SK-N-SH (cell line): ENCODE data around the gene DAGLA. TPM values are rescaled to one million over a fixed set of nuclear protein-coding genes. Genes with fewer than 3 reads are reported as not detected.

Experiments
- CTCF ChIA-PET: fragments of 300-600, 350-600 bp; formaldehyde crosslinking; extraction: SDS; loops from one replicate; lab custom pipeline; 2021; lab: Yijun Ruan, JAX
- POLR2A ChIA-PET: fragments of 350-600 bp; sonication (Branson Sonifier 250); formaldehyde crosslinking; extraction: SDS; loops from one replicate; lab custom pipeline; 2020; ENCODE audit warnings: antibody characterized with exemption, inconsistent platforms; lab: Yijun Ruan, JAX
- DNase-seq: peaks from one replicate; pipeline ENCODE4 v3.0.0; 2012
- H2AFZ ChIP-seq: fragments of 200-600 bp; sonication (generic); 2 replicates; pipeline ENCODE4 v1.8.1; 2016; ENCODE audit warnings: antibody characterized with exemption, mild to moderate bottlenecking, low read depth
- H3F3A ChIP-seq: fragments of 200-600 bp; sonication (generic); replicated peaks from 2 replicates; pipeline ENCODE3; 2016; ENCODE audit warnings: antibody characterized with exemption, mild to moderate bottlenecking; ENCODE audit not compliant: insufficient read depth
- H3K27ac ChIP-seq, 2 experiments: fragments of 200-500 bp in 1 of 2; fragments of 200-600 bp in 1 of 2; sonication (Bioruptor generic) in 1 of 2; sonication (generic), shearing (Covaris generic) in 1 of 2; 2 replicates each; pipeline versions ENCODE4 v1.5.1 to v1.6.1; 2014 to 2016; ENCODE audit warnings: low read depth in 2 of 2, inconsistent platforms in 1 of 2, low read length in 1 of 2, mild to moderate bottlenecking in 1 of 2, mixed read lengths in 1 of 2
- H3K27me3 ChIP-seq: fragments of 200-600 bp; sonication (generic), shearing (Covaris generic); 2 replicates; pipeline ENCODE4 v1.6.1; 2016; ENCODE audit warnings: mixed run types; ENCODE audit not compliant: insufficient read depth
- H3K36me3 ChIP-seq, 2 experiments: fragments of 200-500 bp in 1 of 2; fragments of 200-600 bp in 1 of 2; sonication (Bioruptor generic) in 1 of 2; sonication (generic) in 1 of 2; replicated peaks in 1 of 2; 2 replicates each; pipeline versions ENCODE3 to v1.5.1; 2014 to 2016; ENCODE audit warnings: low read length in 1 of 2, mild to moderate bottlenecking in 1 of 2; ENCODE audit not compliant: insufficient read depth in 2 of 2, control insufficient read depth in 1 of 2
- H3K4me1 ChIP-seq, 2 experiments: fragments of 200-500 bp in 1 of 2; fragments of 200-600 bp in 1 of 2; sonication (Bioruptor generic) in 1 of 2; sonication (generic), shearing (Covaris generic) in 1 of 2; 2 replicates each; pipeline versions ENCODE4 v1.5.1 to v1.6.1; 2014 to 2016; ENCODE audit warnings: low read depth in 1 of 2, low read length in 1 of 2, mixed run types in 1 of 2; ENCODE audit not compliant: insufficient read depth in 2 of 2, control insufficient read depth in 1 of 2
- H3K4me2 ChIP-seq: fragments of 200-600 bp; sonication (generic), shearing (Covaris generic); 2 replicates; pipeline ENCODE4 v1.6.1; 2017; ENCODE audit warnings: mixed run types
- H3K4me3 ChIP-seq, 2 experiments: fragments of 200-500 bp in 1 of 2; fragments of 200-600 bp in 1 of 2; sonication (Bioruptor generic) in 1 of 2; sonication (generic), shearing (Covaris generic) in 1 of 2; 2 replicates each; pipeline versions ENCODE4 v1.5.1 to v1.8.1; 2014 to 2016; ENCODE audit warnings: low read depth in 2 of 2, inconsistent platforms in 1 of 2, low read length in 1 of 2, mild to moderate bottlenecking in 1 of 2, mixed read lengths in 1 of 2, moderate library complexity in 1 of 2
- H3K79me2 ChIP-seq: fragments of 200-600 bp; sonication (generic); 2 replicates; pipeline ENCODE4 v1.8.1; 2017; ENCODE audit warnings: mild to moderate bottlenecking; ENCODE audit not compliant: insufficient read depth
- H3K9ac ChIP-seq: fragments of 200-600 bp; sonication (generic); 2 replicates; pipeline ENCODE4 v1.6.1; 2017; ENCODE audit warnings: mixed run types
- H3K9me2 ChIP-seq: fragments of 200-600 bp; sonication (generic); 2 replicates; pipeline ENCODE4 v1.6.1; 2017; ENCODE audit warnings: mixed run types
- H3K9me3 ChIP-seq: fragments of 200-600 bp; sonication (generic); 2 replicates; pipeline ENCODE4 v1.6.1; 2017; ENCODE audit warnings: mixed run types, mild to moderate bottlenecking, moderate library complexity
- H4K20me1 ChIP-seq: fragments of 200-600 bp; sonication (generic); 2 replicates; pipeline ENCODE4 v1.6.1; 2017; ENCODE audit warnings: mild to moderate bottlenecking, mixed run types; ENCODE audit not compliant: insufficient read depth
- ELF1 ChIP-seq: IDR thresholded peaks from 2 replicates; pipeline ENCODE4 v1.4.0; 2012
- EP300 ChIP-seq, 2 experiments: IDR thresholded peaks; 2 replicates each; pipeline versions ENCODE4 v1.4.0 to v1.6.1; 2012; ENCODE audit warnings: borderline replicate concordance in 1 of 2, low read depth in 1 of 2, low read length in 1 of 2
- FOXJ3 ChIP-seq: sonication (generic); formaldehyde crosslinking; IDR thresholded peaks from 2 replicates; pipeline ENCODE4 v1.5.1; 2020; ENCODE audit warnings: mild to moderate bottlenecking, missing genetic modification reagents
- GABPA ChIP-seq: IDR thresholded peaks from 2 replicates; pipeline ENCODE4 v1.4.0; 2012; ENCODE audit warnings: low read depth, mild to moderate bottlenecking
- GATA2 ChIP-seq: sonication (generic); formaldehyde crosslinking; IDR thresholded peaks from 2 replicates; pipeline ENCODE4 v1.5.0; 2020; ENCODE audit warnings: mild to moderate bottlenecking, missing genetic modification reagents
- IRF3 ChIP-seq: fragments of 150-350 bp; IDR thresholded peaks from 2 replicates; pipeline ENCODE4 v1.6.1; 2016; ENCODE audit warnings: mild to moderate bottlenecking, low read depth, low read length
- MEF2A ChIP-seq: IDR thresholded peaks from 2 replicates; pipeline ENCODE4 v1.4.0; 2012; ENCODE audit warnings: low read depth, borderline replicate concordance
- MXI1 ChIP-seq: IDR thresholded peaks from 2 replicates; pipeline ENCODE4 v1.6.1; 2012; ENCODE audit warnings: mild to moderate bottlenecking, low read depth, low read length, improper control_type of control experiment
- NFIC ChIP-seq: IDR thresholded peaks from 2 replicates; pipeline ENCODE4 v1.4.0; 2012; ENCODE audit warnings: borderline replicate concordance
- NRF1 ChIP-seq: IDR thresholded peaks from 2 replicates; pipeline ENCODE4 v1.6.1; 2012; ENCODE audit warnings: low read depth, mild to moderate bottlenecking, low read length
- POLR2AphosphoS5 ChIP-seq: IDR thresholded peaks from 2 replicates; pipeline ENCODE4 v1.6.1; 2012; ENCODE audit warnings: low read depth, low read length
- RXRA ChIP-seq: IDR thresholded peaks from 2 replicates; pipeline ENCODE4 v1.4.0; 2012; ENCODE audit warnings: low read depth, mild to moderate bottlenecking, borderline replicate concordance
- SIN3A ChIP-seq: IDR thresholded peaks from 2 replicates; pipeline ENCODE4 v1.6.1; 2012; ENCODE audit warnings: low read depth, mild to moderate bottlenecking, low read length, moderate library complexity, borderline replicate concordance
- TEAD4 ChIP-seq: IDR thresholded peaks from 2 replicates; pipeline ENCODE4 v1.4.0; 2012; ENCODE audit warnings: mild to moderate bottlenecking, borderline replicate concordance; ENCODE audit not compliant: insufficient read depth
- WGBS: methylation state at CpG from one replicate; pipeline ENCODE4 v1.1.6; 2017; ENCODE audit warnings: low lambda C conversion rate; 5-methylcytosine and 5-hydroxymethylcytosine counted together
- polyA plus RNA-seq, 3 experiments: library from polyadenylated mRNA; depleted of rRNA; stranded (reverse); fragments of >200 nt; gene quantifications; 2 replicates each; pipeline ENCODE4 v1.2.3, GENCODE V29; 2012
- TF ChIP-seq, protein P1 (sequence below): IDR thresholded peaks from 2 replicates; pipeline ENCODE4 v1.4.0; 2012; ENCODE audit warnings: low read depth
- TF ChIP-seq, protein P2 (sequence below): IDR thresholded peaks from 2 replicates; pipeline ENCODE4; 2012
- TF ChIP-seq, protein P3 (sequence below): IDR thresholded peaks from 2 replicates; pipeline ENCODE4 v1.4.0; 2012; ENCODE audit warnings: low read depth, borderline replicate concordance

DAGLA gene
- polyA plus RNA-seq, 1 of the 3 experiments (the other 2 are of a cell fraction), result 3.3 TPM

- Histone ChIP-seq H4K20me1 (no peaks in the 10 kb centered on the region; the same call in 1 of the 2 replicates), H3K27me3 (no peaks in the 10 kb centered on the region), H3K9me3 (no peaks in the 10 kb centered on the region), H3K4me1 (peaks cover 5 to 19% of the 10 kb centered on the region in 2 experiments; a peak in 3 of 4 replicates), H3F3A (peaks cover 15% of the 10 kb centered on the region), H3K36me3 (peaks cover 18 to 28% of the 10 kb centered on the region in 2 experiments), H3K9me2 (no peaks in the 10 kb centered on the region), H3K79me2 (peaks cover 91% of the 10 kb centered on the region), H3K4me2 (0 out of 2 replicates have a peak overlapping the region, but pooled peaks have one; percentile 16), H2AFZ (no peak overlapping the region), H3K4me3 (no peak overlapping the region), H3K9ac (no peak overlapping the region; the same call in 1 of the 2 replicates), H3K27ac (no peak overlapping the region)
- WGBS, result 89% methylated on average over 4 of the region's 4 CpGs
- no peak for TF ChIP-seq FOXJ3 (CRISPR knock-in tag)
- TF ChIP-seq GATA2 (CRISPR knock-in tag), result no peak
- TF ChIP-seq GABPA, result no peak
- no peak for TF ChIP-seq IRF3
- TF ChIP-seq NFIC, result no peak
- TF ChIP-seq POLR2AphosphoS5, result no peak
- no peak for TF ChIP-seq MXI1
- no peak for TF ChIP-seq TEAD4
- TF ChIP-seq SIN3A, result no peak
- no peak for TF ChIP-seq NRF1
- TF ChIP-seq MEF2A, result no peak
- TF ChIP-seq RXRA, result no peak
- TF ChIP-seq, protein P1, sequence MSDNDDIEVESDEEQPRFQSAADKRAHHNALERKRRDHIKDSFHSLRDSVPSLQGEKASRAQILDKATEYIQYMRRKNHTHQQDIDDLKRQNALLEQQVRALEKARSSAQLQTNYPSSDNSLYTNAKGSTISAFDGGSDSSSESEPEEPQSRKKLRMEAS, result no peak
- TF ChIP-seq, protein P2, sequence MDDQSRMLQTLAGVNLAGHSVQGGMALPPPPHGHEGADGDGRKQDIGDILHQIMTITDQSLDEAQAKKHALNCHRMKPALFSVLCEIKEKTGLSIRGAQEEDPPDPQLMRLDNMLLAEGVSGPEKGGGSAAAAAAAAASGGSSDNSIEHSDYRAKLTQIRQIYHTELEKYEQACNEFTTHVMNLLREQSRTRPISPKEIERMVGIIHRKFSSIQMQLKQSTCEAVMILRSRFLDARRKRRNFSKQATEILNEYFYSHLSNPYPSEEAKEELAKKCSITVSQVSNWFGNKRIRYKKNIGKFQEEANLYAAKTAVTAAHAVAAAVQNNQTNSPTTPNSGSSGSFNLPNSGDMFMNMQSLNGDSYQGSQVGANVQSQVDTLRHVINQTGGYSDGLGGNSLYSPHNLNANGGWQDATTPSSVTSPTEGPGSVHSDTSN, result no peak
- TF ChIP-seq, protein P3, sequence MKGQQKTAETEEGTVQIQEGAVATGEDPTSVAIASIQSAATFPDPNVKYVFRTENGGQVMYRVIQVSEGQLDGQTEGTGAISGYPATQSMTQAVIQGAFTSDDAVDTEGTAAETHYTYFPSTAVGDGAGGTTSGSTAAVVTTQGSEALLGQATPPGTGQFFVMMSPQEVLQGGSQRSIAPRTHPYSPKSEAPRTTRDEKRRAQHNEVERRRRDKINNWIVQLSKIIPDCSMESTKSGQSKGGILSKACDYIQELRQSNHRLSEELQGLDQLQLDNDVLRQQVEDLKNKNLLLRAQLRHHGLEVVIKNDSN, result no peak
- TF ChIP-seq ELF1, result no peak
- no peak for TF ChIP-seq EP300 (IDR thresholded peaks at IDR 0.05; ENCODE audit: borderline replicate concordance in 1 of 2, low read depth in 1 of 2, low read length in 1 of 2)
- ChIA-PET CTCF (interaction anchor here (0.8 to 12.0 kb wide), 6 partner anchors 18 to 313 kb away, joined by 3 to 285 read pairs (median 4); partner anchors contain the start of gene FADS1), POLR2A (interaction anchor here (0.7 kb wide), 1 partner anchor 27 kb away, joined by 3 read pairs; no protein-coding TSS in a partner anchor)
- no peak for DNase-seq
These were observed 114.4 kb downstream of the DAGLA start for GRCh38 chr11:61794579-61794978.
